HCT116 (cell line): ENCODE results near the gene TSPAN16. TPM values are rescaled to one million over a fixed set of nuclear protein-coding genes. Genes with fewer than 3 reads are reported as not detected.
"Not testable (repeated sequence)": the region's sequence is repeated elsewhere in the genome, so short reads cannot be mapped to it uniquely, and the experiment has no call there.

ENCODE experiments used
- ATAC-seq: fragments of 200-7000 bp; cut with Tn5 transposase; 2 replicates; pipeline ENCODE4 v1.9.1; 2020; ENCODE audit warnings: mild to moderate bottlenecking, moderate library complexity
- BruUV-seq: library from RNA; stranded (reverse); fragments of 400-500 nt; replicated peaks from 2 replicates; lab custom pipeline; 2021; lab: Mats Ljungman, UMichigan
- CTCF ChIA-PET: fragments of 300-600 bp; sonication (Branson Sonifier 250); formaldehyde crosslinking; loops from one replicate; lab custom pipeline; 2021; ENCODE audit warnings: antibody characterized with exemption; lab: Charles Lee
- POLR2A ChIA-PET: fragments of 300-600, 350-600 bp; sonication (Branson Sonifier 250); formaldehyde crosslinking; loops from one replicate; lab custom pipeline; 2021; ENCODE audit warnings: antibody characterized with exemption; lab: Charles Lee
- RAD21 ChIA-PET, 2 experiments: fragments of 300-600 bp; sonication (Branson Sonifier 250); formaldehyde crosslinking; loops; one replicate each; lab custom pipeline; 2023; ENCODE audit warnings: low total read pairs in 2 of 2; ENCODE audit not compliant: uncharacterized antibody in 2 of 2, unreplicated experiment in 2 of 2, low non-redundant PET in 1 of 2; lab: Charles Lee
- DNase-seq: peaks from one replicate; pipeline ENCODE4 v3.0.0-alpha.2; 2010; ENCODE audit warnings: low read depth, low spot score
- H2AFZ ChIP-seq: fragments of 200-600 bp; shearing (Covaris generic), sonication (generic); 2 replicates; pipeline ENCODE4 v1.6.1; 2017; ENCODE audit warnings: low read depth, mixed run types, mixed read lengths, antibody characterized with exemption, low read length; ENCODE audit not compliant: poor library complexity, severe bottlenecking
- H3K27ac ChIP-seq: 2 replicates; pipeline ENCODE4 v1.5.1; 2012; ENCODE audit warnings: low read depth, low read length
- H3K27me3 ChIP-seq: fragments of 200-600 bp; sonication (generic); 2 replicates; pipeline ENCODE4 v1.6.1; 2016; ENCODE audit warnings: mixed run types, low read length, mixed read lengths; ENCODE audit not compliant: insufficient read depth
- H3K36me3 ChIP-seq, 2 experiments: fragments of 200-500 bp in 1 of 2; fragments of 200-600 bp in 1 of 2; sonication (Bioruptor generic) in 1 of 2; sonication (generic) in 1 of 2; 2 replicates each; pipeline versions ENCODE4 v1.5.1 to v1.6.1; 2014 to 2016; ENCODE audit warnings: low read length in 2 of 2, inconsistent platforms in 1 of 2, mixed read lengths in 1 of 2, mixed run types in 1 of 2; ENCODE audit not compliant: insufficient read depth in 2 of 2, control insufficient read depth in 1 of 2
- H3K4me1 ChIP-seq, 2 experiments: fragments of 200-600 bp in 1 of 2; sonication (generic) in 1 of 2; 2 replicates each; pipeline versions ENCODE4 v1.5.1 to v1.6.1; 2012 to 2017; ENCODE audit warnings: low read length in 2 of 2, inconsistent platforms in 1 of 2, mild to moderate bottlenecking in 1 of 2, mixed read lengths in 1 of 2, mixed run types in 1 of 2, moderate library complexity in 1 of 2; ENCODE audit not compliant: insufficient read depth in 2 of 2, control insufficient read depth in 1 of 2
- H3K4me2 ChIP-seq: fragments of 200-600 bp; sonication (generic); 2 replicates; pipeline ENCODE4 v1.6.1; 2017; ENCODE audit warnings: mixed run types, low read length, mixed read lengths
- H3K4me3 ChIP-seq, 2 experiments: fragments of 200-600 bp in 1 of 2; sonication (generic) in 1 of 2; replicated peaks in 1 of 2; 2 replicates each; pipeline ENCODE4 v1.5.1; 2011 to 2016; ENCODE audit warnings: low read length in 2 of 2, control low read depth in 1 of 2, low read depth in 1 of 2, mild to moderate bottlenecking in 1 of 2, mixed read lengths in 1 of 2, mixed run types in 1 of 2
- H3K79me2 ChIP-seq: fragments of 200-600 bp; sonication (generic); 2 replicates; pipeline ENCODE4 v1.6.1; 2017; ENCODE audit warnings: mild to moderate bottlenecking, mixed run types, low read length, moderate library complexity, mixed read lengths; ENCODE audit not compliant: insufficient read depth
- H3K9ac ChIP-seq: fragments of 200-600 bp; sonication (generic); 2 replicates; pipeline ENCODE4 v1.6.1; 2016; ENCODE audit warnings: low read length, mixed read lengths
- H3K9me2 ChIP-seq: fragments of 200-600 bp; sonication (generic), shearing (Covaris generic); 2 replicates; pipeline ENCODE4 v1.6.1; 2017; ENCODE audit warnings: mixed run types, mild to moderate bottlenecking, moderate library complexity; ENCODE audit not compliant: insufficient read depth
- H3K9me3 ChIP-seq, 2 experiments: fragments of 200-500 bp in 1 of 2; fragments of 200-600 bp in 1 of 2; sonication (Bioruptor generic) in 1 of 2; sonication (generic) in 1 of 2; 2 replicates each; pipeline ENCODE4 v1.6.1; 2014 to 2017; ENCODE audit warnings: low read length in 2 of 2, mixed read lengths in 2 of 2, inconsistent platforms in 1 of 2, low read depth in 1 of 2, mild to moderate bottlenecking in 1 of 2, mixed run types in 1 of 2, moderate library complexity in 1 of 2; ENCODE audit not compliant: control insufficient read depth in 1 of 2, insufficient read depth in 1 of 2
- H4K20me1 ChIP-seq: fragments of 200-600 bp; sonication (generic), shearing (Covaris generic); 2 replicates; pipeline ENCODE4 v1.6.1; 2017; ENCODE audit warnings: mixed run types, mild to moderate bottlenecking, moderate library complexity; ENCODE audit not compliant: insufficient read depth
- EGR1 ChIP-seq: IDR thresholded peaks from 2 replicates; pipeline ENCODE4 v1.6.1; 2012; ENCODE audit warnings: low read depth
- ELF1 ChIP-seq: IDR thresholded peaks from 2 replicates; pipeline ENCODE4 v1.6.1; 2012; ENCODE audit warnings: low read depth, borderline replicate concordance
- POLR2A ChIP-seq: IDR thresholded peaks from 2 replicates; pipeline ENCODE4 v1.7.0; 2011; ENCODE audit warnings: borderline replicate concordance; ENCODE audit not compliant: insufficient read depth, insufficient read length; ENCODE audit errors: extremely low read depth
- REST ChIP-seq: IDR thresholded peaks from 2 replicates; pipeline ENCODE4 v1.6.1; 2012; ENCODE audit warnings: low read depth
- ZNF274 ChIP-seq: fragments of 200-500 bp; sonication (Bioruptor generic); IDR thresholded peaks from 2 replicates; pipeline ENCODE4 v1.6.1; 2014; ENCODE audit warnings: mild to moderate bottlenecking, low read depth, low read length, inconsistent platforms
- intact Hi-C: fragments of 100-400 bp; cut with micrococcal nuclease; formaldehyde crosslinking; loops from 2 replicates; pipeline ENCODE4 v1.10.0; 2022
- total RNA-seq: library from RNA; stranded (reverse); gene quantifications from one replicate; pipeline ENCODE4 v1.2.1, GENCODE V29; 2021; ENCODE audit not compliant: unreplicated experiment
- TF ChIP-seq, protein P1 (sequence below): IDR thresholded peaks from 2 replicates; pipeline ENCODE4 v1.6.1; 2012

The TSPAN16 gene
- total RNA-seq, 1 experiment from 2014 or later: not detected

- CTCF ChIA-PET: interaction anchor here (0.8 to 1.4 kb wide), 2 partner anchors 10 to 11 kb away, joined by 3 to 4 read pairs; no protein-coding TSS in a partner anchor
- no peak overlapping the region for H3K9ac ChIP-seq
- H3K27ac ChIP-seq: no peak overlapping the region
- no peak overlapping the region for H3K4me3 ChIP-seq
- no peaks in the 10 kb centered on the region for H3K9me2 ChIP-seq
- no peaks in the 10 kb centered on the region for H3K36me3 ChIP-seq
- H4K20me1 ChIP-seq: no peaks in the 10 kb centered on the region
- POLR2A ChIA-PET: interaction anchor here (1.0 kb wide), 1 partner anchor 70 kb away, joined by 3 read pairs; the partner anchor contains the start of gene SWSAP1
- ATAC-seq: no peak
- H2AFZ ChIP-seq: no peak overlapping the region
- BruUV-seq: no TSS peak
- no peaks in the 10 kb centered on the region for H3K27me3 ChIP-seq
- no peaks in the 10 kb centered on the region for H3K4me1 ChIP-seq
- TF ChIP-seq ZNF274: no peak
- H3K79me2 ChIP-seq: no peaks in the 10 kb centered on the region
- intact Hi-C loops: no loop called here
- no peak for DNase-seq
- RAD21 ChIA-PET: no interaction called here
- H3K9me3 ChIP-seq: no peaks in the 10 kb centered on the region
- no peak overlapping the region for H3K4me2 ChIP-seq
These were observed 9.0 kb downstream of the TSPAN16 start for GRCh38 chr19:11304936-11305335.

- Histone ChIP-seq H3K9me2 (no peaks in the 10 kb centered on the region), H3K4me1 (no peaks in the 10 kb centered on the region), H3K4me3 (no peak overlapping the region), H2AFZ (no peak overlapping the region), H3K9ac (no peak overlapping the region), H4K20me1 (no peaks in the 10 kb centered on the region), H3K27me3 (no peaks in the 10 kb centered on the region), H3K9me3 (no peaks in the 10 kb centered on the region), H3K36me3 (no peaks in the 10 kb centered on the region), H3K27ac (no peak overlapping the region), H3K79me2 (no peaks in the 10 kb centered on the region), H3K4me2 (no peak overlapping the region)
- ATAC-seq (no peak), DNase-seq (no peak)
- intact Hi-C loops: no loop called here
- TF ChIP-seq, protein P1, sequence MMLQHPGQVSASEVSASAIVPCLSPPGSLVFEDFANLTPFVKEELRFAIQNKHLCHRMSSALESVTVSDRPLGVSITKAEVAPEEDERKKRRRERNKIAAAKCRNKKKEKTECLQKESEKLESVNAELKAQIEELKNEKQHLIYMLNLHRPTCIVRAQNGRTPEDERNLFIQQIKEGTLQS: no peak
- TF ChIP-seq POLR2A (no peak), EGR1 (no peak), REST (no peak), ELF1 (no peak)
- RAD21 ChIA-PET: no interaction called here
- no TSS peak for BruUV-seq
- POLR2A ChIA-PET: no interaction called here
- CTCF ChIA-PET: interaction anchor here (1.4 kb wide), 1 partner anchor 13 kb away, joined by 4 read pairs; no protein-coding TSS in a partner anchor
These were observed 10.4 kb downstream of the TSPAN16 start for GRCh38 chr19:11306337-11306736.

- H3K27ac ChIP-seq, H3K4me2 ChIP-seq, H3K9me2 ChIP-seq, H3K27me3 ChIP-seq, intact Hi-C loops, CTCF ChIA-PET, H3K4me3 ChIP-seq, H2AFZ ChIP-seq, H4K20me1 ChIP-seq, RAD21 ChIA-PET, H3K9me3 ChIP-seq, BruUV-seq, DNase-seq, H3K36me3 ChIP-seq, ATAC-seq, H3K4me1 ChIP-seq, H3K9ac ChIP-seq, H3K79me2 ChIP-seq: not testable (repeated sequence)
- POLR2A ChIA-PET: interaction anchor here (1.3 kb wide), 1 partner anchor 55 kb away, joined by 3 read pairs; no protein-coding TSS in a partner anchor
These were observed 24.5 kb downstream of the TSPAN16 start for GRCh38 chr19:11320278-11320995.
